Neural progenitor cell (in vitro differentiated cells): Measurements from ENCODE around the gene TMEM130.

Experiments
- CTCF ChIP-seq: fragments of 200-600 bp; sonication (generic); IDR thresholded peaks from 2 replicates; pipeline ENCODE4 v1.5.1; 2017; ENCODE audit warnings: antibody characterized with exemption, mild to moderate bottlenecking
- EZH2 ChIP-seq: fragments of 200-600 bp; sonication (generic); IDR thresholded peaks from 2 replicates; pipeline ENCODE4 v1.6.1; 2017; ENCODE audit warnings: antibody characterized with exemption, mild to moderate bottlenecking, moderate library complexity
- EZH2phosphoT487 ChIP-seq: fragments of 200-600 bp; sonication (generic); IDR thresholded peaks from 2 replicates; pipeline ENCODE4 v1.6.1; 2017; ENCODE audit warnings: antibody characterized with exemption

- TF ChIP-seq EZH2 (no peak), EZH2phosphoT487 (no peak), CTCF (peak; percentile 72)
Measured at GRCh38 chr7:98831641-98832221, 38.1 kb downstream of the TMEM130 start.
